K562 (cell line): ENCODE measurements around the gene PREX1. TPM values are rescaled to one million over a fixed set of nuclear protein-coding genes. Genes with fewer than 3 reads are reported as not detected.
A peak's percentile ranks its signal among the peaks of the same experiment; 100 is the strongest.

ENCODE experiments used
- DIDO1 ChIP-seq: fragments of 450-650 bp; IDR thresholded peaks from 2 replicates; pipeline ENCODE4 v1.6.1; 2016; ENCODE audit warnings: low read depth, missing biosample characterization, missing genetic modification characterization
- FOXK1 ChIP-seq: sonication (generic); formaldehyde crosslinking; IDR thresholded peaks from 2 replicates; pipeline ENCODE4 v1.8.0; 2022; ENCODE audit warnings: missing genetic modification reagents, mild to moderate bottlenecking, borderline replicate concordance
- GABPA ChIP-seq: fragments of 200-800 bp; sonication (Bioruptor generic); conservative IDR thresholded peaks from 2 replicates; pipeline ENCODE4 v1.6.1; 2016; ENCODE audit warnings: low read depth, missing genetic modification characterization, missing compliant biosample characterization
- L3MBTL2 ChIP-seq: fragments of 450-650 bp; IDR thresholded peaks from 2 replicates; pipeline ENCODE4 v1.6.1; 2016; ENCODE audit warnings: mild to moderate bottlenecking, moderate library complexity
- LEF1 ChIP-seq: fragments of 450-650 bp; IDR thresholded peaks from 2 replicates; pipeline ENCODE4 v1.6.1; 2016; ENCODE audit warnings: mild to moderate bottlenecking
- MBD2 ChIP-seq: sonication (generic); IDR thresholded peaks from 2 replicates; pipeline ENCODE4 v1.6.1; 2016; ENCODE audit warnings: low read depth, borderline replicate concordance
- SPI1 ChIP-seq: IDR thresholded peaks from 2 replicates; pipeline ENCODE4 v1.6.1; 2011; ENCODE audit warnings: low read depth, low read length, control low read depth, borderline replicate concordance
- ZNF124 ChIP-seq: sonication (generic); formaldehyde crosslinking; IDR thresholded peaks from 2 replicates; pipeline ENCODE4 v1.8.1; 2022; ENCODE audit warnings: missing genetic modification reagents
- ZNF766 ChIP-seq: fragments of 200-800 bp; sonication (Bioruptor generic); conservative IDR thresholded peaks from 2 replicates; pipeline ENCODE4 v1.6.1; 2016; ENCODE audit warnings: missing genetic modification characterization, missing compliant biosample characterization
- polyA plus RNA-seq, 8 experiments: library from polyadenylated mRNA; depleted of rRNA in 4 of 8; stranded (reverse) in 5 of 8; unstranded in 3 of 8; fragments of >200 nt; fragmentation: Nextera tagmentation in 2 of 8; fragmentation: Illumina TruSeq in 1 of 8; extraction: Ambion mirVana in 2 of 8; extraction: Trizol in 1 of 8; gene quantifications; 2 replicates each; pipeline versions ENCODE4 v1.2.1 to v1.2.3, GENCODE V29; 2011 to 2014; ENCODE audit warnings: inconsistent platforms in 1 of 8, missing spikeins in 1 of 8
- total RNA-seq, 7 experiments: library from RNA; depleted of rRNA in 6 of 7; stranded (reverse); fragments of >200 nt in 6 of 7; fragmentation: Illumina TruSeq in 2 of 7; extraction: Trizol in 2 of 7; gene quantifications; 2 replicates each; pipeline versions ENCODE4 v1.2.1 to v1.2.3, GENCODE V29; 2011 to 2021; ENCODE audit warnings: low replicate concordance in 1 of 7
- TF ChIP-seq, protein P1 (sequence below), 3 experiments: fragments of 200-800 bp in 1 of 3; fragments of 250-450 bp in 1 of 3; fragments of 450-650 bp in 1 of 3; sonication (Bioruptor Pico) in 1 of 3; sonication (Bioruptor generic) in 1 of 3; formaldehyde crosslinking in 1 of 3; IDR thresholded peaks; 2 replicates each; pipeline versions ENCODE4 v1.6.1 to v1.8.0; 2016 to 2022; ENCODE audit warnings: mild to moderate bottlenecking in 2 of 3, missing genetic modification characterization in 2 of 3, missing compliant biosample characterization in 1 of 3, moderate library complexity in 1 of 3
- TF ChIP-seq, protein P2 (sequence below), 3 experiments: fragments of 200-800 bp in 1 of 3; sonication (Bioruptor generic) in 1 of 3; sonication (generic) in 1 of 3; formaldehyde crosslinking in 1 of 3; IDR thresholded peaks; 2 replicates each; pipeline versions ENCODE4 v1.6.1 to v1.8.0; 2016 to 2022; ENCODE audit warnings: mild to moderate bottlenecking in 2 of 3, missing compliant biosample characterization in 2 of 3, missing genetic modification characterization in 2 of 3, missing genetic modification reagents in 1 of 3
- TF ChIP-seq, protein P3 (sequence below), 2 experiments: IDR thresholded peaks; 2 replicates each; pipeline ENCODE4 v1.6.1; 2011; ENCODE audit warnings: borderline replicate concordance in 1 of 2, control low read depth in 1 of 2, low read depth in 1 of 2, low read length in 1 of 2, mild to moderate bottlenecking in 1 of 2, mixed read lengths in 1 of 2, moderate library complexity in 1 of 2; ENCODE audit not compliant: insufficient read depth in 1 of 2, insufficient read length in 1 of 2, poor library complexity in 1 of 2, severe bottlenecking in 1 of 2; ENCODE audit errors: extremely low read depth in 1 of 2
- TF ChIP-seq, protein P4 (sequence below): sonication (generic); formaldehyde crosslinking; IDR thresholded peaks from 2 replicates; pipeline ENCODE4 v1.8.1; 2023; ENCODE audit warnings: mild to moderate bottlenecking, missing genetic modification reagents

PREX1 gene
- total and polyA plus RNA-seq, 9 of the 15 experiments (the other 6 are each of a cell fraction or from before 2014, with no cell fraction given): 0.37 to 10.4 (median 4.8) TPM

DNA sequence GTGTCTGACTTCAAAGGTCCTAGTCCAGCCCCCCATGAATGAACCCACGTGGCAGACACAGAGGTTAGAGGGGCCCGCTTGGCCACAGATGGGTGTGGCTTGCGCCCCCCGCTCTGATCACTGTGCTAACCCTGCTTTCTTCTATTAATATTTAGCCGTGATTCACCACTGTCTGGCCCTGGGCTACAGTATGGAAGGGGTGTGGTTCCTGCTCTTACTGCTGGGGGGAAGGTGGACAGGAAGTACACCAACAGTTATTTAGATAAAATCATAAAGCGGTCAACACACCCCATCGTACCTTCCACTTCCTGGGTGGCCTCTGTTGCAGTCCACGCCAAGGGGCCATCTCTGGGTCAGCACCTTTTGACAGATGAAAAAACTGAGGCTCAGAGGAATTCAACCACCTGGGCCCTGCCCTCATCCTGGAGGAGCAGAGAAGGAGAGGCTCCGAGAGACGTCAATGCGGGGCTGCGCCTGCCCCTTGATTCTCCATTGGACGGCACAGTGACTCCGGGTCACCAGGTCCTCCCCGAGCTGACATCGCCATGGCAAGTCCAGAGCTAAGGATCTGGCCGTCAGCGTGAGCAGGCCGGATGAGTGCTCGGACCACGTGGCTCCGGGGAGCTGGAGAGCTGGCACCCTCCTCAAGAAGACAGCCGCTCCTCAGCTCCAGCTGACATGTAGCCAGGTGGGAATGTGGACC, 206.3 kb downstream of the PREX1 start (continued):
- TF ChIP-seq, protein P1, sequence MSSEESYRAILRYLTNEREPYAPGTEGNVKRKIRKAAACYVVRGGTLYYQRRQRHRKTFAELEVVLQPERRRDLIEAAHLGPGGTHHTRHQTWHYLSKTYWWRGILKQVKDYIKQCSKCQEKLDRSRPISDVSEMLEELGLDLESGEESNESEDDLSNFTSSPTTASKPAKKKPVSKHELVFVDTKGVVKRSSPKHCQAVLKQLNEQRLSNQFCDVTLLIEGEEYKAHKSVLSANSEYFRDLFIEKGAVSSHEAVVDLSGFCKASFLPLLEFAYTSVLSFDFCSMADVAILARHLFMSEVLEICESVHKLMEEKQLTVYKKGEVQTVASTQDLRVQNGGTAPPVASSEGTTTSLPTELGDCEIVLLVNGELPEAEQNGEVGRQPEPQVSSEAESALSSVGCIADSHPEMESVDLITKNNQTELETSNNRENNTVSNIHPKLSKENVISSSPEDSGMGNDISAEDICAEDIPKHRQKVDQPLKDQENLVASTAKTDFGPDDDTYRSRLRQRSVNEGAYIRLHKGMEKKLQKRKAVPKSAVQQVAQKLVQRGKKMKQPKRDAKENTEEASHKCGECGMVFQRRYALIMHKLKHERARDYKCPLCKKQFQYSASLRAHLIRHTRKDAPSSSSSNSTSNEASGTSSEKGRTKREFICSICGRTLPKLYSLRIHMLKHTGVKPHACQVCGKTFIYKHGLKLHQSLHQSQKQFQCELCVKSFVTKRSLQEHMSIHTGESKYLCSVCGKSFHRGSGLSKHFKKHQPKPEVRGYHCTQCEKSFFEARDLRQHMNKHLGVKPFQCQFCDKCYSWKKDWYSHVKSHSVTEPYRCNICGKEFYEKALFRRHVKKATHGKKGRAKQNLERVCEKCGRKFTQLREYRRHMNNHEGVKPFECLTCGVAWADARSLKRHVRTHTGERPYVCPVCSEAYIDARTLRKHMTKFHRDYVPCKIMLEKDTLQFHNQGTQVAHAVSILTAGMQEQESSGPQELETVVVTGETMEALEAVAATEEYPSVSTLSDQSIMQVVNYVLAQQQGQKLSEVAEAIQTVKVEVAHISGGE (CRISPR knock-in tag; IDR thresholded peaks at IDR 0.05): 0 out of 6 replicates have a peak, but pooled peaks of 1 of the 3 experiments have one; percentile 4
- TF ChIP-seq DIDO1 (tag) (no peak), L3MBTL2 (peak; percentile 40; the same call in 1 of the 2 replicates), MBD2 (0 out of 2 replicates have a peak, but pooled peaks have one; percentile 12), LEF1 (peak; percentile 33; the same call in 1 of the 2 replicates), ZNF124 (CRISPR knock-in tag) (no peak), SPI1 (peak; percentile 8; the same call in 1 of the 2 replicates), ZNF766 (0 out of 2 replicates have a peak, but pooled peaks have one; percentile 11), FOXK1 (no peak), GABPA (tag) (peak; percentile 65)
- TF ChIP-seq, protein P2, sequence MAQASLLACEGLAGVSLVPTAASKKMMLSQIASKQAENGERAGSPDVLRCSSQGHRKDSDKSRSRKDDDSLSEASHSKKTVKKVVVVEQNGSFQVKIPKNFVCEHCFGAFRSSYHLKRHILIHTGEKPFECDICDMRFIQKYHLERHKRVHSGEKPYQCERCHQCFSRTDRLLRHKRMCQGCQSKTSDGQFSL (CRISPR knock-in tag; IDR thresholded peaks at IDR 0.05): no peak
- TF ChIP-seq, protein P2 (tag; IDR thresholded peaks at IDR 0.05): 0 out of 4 replicates have a peak, but pooled peaks of 1 of the 2 experiments have one; percentile 16
- TF ChIP-seq, protein P3, sequence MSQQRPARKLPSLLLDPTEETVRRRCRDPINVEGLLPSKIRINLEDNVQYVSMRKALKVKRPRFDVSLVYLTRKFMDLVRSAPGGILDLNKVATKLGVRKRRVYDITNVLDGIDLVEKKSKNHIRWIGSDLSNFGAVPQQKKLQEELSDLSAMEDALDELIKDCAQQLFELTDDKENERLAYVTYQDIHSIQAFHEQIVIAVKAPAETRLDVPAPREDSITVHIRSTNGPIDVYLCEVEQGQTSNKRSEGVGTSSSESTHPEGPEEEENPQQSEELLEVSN (IDR thresholded peaks at IDR 0.05; ENCODE audit: borderline replicate concordance in 1 of 2, extremely low read depth in 1 of 2, insufficient read depth in 1 of 2, insufficient read length in 1 of 2, low read depth in 1 of 2, low read length in 1 of 2, poor library complexity in 1 of 2, severe bottlenecking in 1 of 2): peak in 1 of 2 experiments; percentile 11
- TF ChIP-seq, protein P4, sequence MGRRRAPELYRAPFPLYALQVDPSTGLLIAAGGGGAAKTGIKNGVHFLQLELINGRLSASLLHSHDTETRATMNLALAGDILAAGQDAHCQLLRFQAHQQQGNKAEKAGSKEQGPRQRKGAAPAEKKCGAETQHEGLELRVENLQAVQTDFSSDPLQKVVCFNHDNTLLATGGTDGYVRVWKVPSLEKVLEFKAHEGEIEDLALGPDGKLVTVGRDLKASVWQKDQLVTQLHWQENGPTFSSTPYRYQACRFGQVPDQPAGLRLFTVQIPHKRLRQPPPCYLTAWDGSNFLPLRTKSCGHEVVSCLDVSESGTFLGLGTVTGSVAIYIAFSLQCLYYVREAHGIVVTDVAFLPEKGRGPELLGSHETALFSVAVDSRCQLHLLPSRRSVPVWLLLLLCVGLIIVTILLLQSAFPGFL (CRISPR knock-in tag): no peak
- TF ChIP-seq, all 486 proteins: peak for 11
